SK-N-SH (cell line): ENCODE measurements around the gene CDIP1. TPM values are rescaled to one million over a fixed set of nuclear protein-coding genes. Genes with fewer than 3 reads are reported as not detected.

Experiments
- CTCF ChIA-PET: fragments of 300-600, 350-600 bp; formaldehyde crosslinking; extraction: SDS; loops from one replicate; lab custom pipeline; 2021; lab: Yijun Ruan, JAX
- POLR2A ChIA-PET: fragments of 350-600 bp; sonication (Branson Sonifier 250); formaldehyde crosslinking; extraction: SDS; loops from one replicate; lab custom pipeline; 2020; ENCODE audit warnings: antibody characterized with exemption, inconsistent platforms; lab: Yijun Ruan, JAX
- DNase-seq: peaks from one replicate; pipeline ENCODE4 v3.0.0; 2012
- H2AFZ ChIP-seq: fragments of 200-600 bp; sonication (generic); 2 replicates; pipeline ENCODE4 v1.8.1; 2016; ENCODE audit warnings: antibody characterized with exemption, mild to moderate bottlenecking, low read depth
- H3F3A ChIP-seq: fragments of 200-600 bp; sonication (generic); replicated peaks from 2 replicates; pipeline ENCODE3; 2016; ENCODE audit warnings: antibody characterized with exemption, mild to moderate bottlenecking; ENCODE audit not compliant: insufficient read depth
- H3K27ac ChIP-seq, 2 experiments: fragments of 200-500 bp in 1 of 2; fragments of 200-600 bp in 1 of 2; sonication (Bioruptor generic) in 1 of 2; sonication (generic), shearing (Covaris generic) in 1 of 2; 2 replicates each; pipeline versions ENCODE4 v1.5.1 to v1.6.1; 2014 to 2016; ENCODE audit warnings: low read depth in 2 of 2, inconsistent platforms in 1 of 2, low read length in 1 of 2, mild to moderate bottlenecking in 1 of 2, mixed read lengths in 1 of 2
- H3K27me3 ChIP-seq: fragments of 200-600 bp; sonication (generic), shearing (Covaris generic); 2 replicates; pipeline ENCODE4 v1.6.1; 2016; ENCODE audit warnings: mixed run types; ENCODE audit not compliant: insufficient read depth
- H3K36me3 ChIP-seq, 2 experiments: fragments of 200-500 bp in 1 of 2; fragments of 200-600 bp in 1 of 2; sonication (Bioruptor generic) in 1 of 2; sonication (generic) in 1 of 2; replicated peaks in 1 of 2; 2 replicates each; pipeline versions ENCODE3 to v1.5.1; 2014 to 2016; ENCODE audit warnings: low read length in 1 of 2, mild to moderate bottlenecking in 1 of 2; ENCODE audit not compliant: insufficient read depth in 2 of 2, control insufficient read depth in 1 of 2
- H3K4me1 ChIP-seq, 2 experiments: fragments of 200-500 bp in 1 of 2; fragments of 200-600 bp in 1 of 2; sonication (Bioruptor generic) in 1 of 2; sonication (generic), shearing (Covaris generic) in 1 of 2; 2 replicates each; pipeline versions ENCODE4 v1.5.1 to v1.6.1; 2014 to 2016; ENCODE audit warnings: low read depth in 1 of 2, low read length in 1 of 2, mixed run types in 1 of 2; ENCODE audit not compliant: insufficient read depth in 2 of 2, control insufficient read depth in 1 of 2
- H3K4me2 ChIP-seq: fragments of 200-600 bp; sonication (generic), shearing (Covaris generic); 2 replicates; pipeline ENCODE4 v1.6.1; 2017; ENCODE audit warnings: mixed run types
- H3K4me3 ChIP-seq, 2 experiments: fragments of 200-500 bp in 1 of 2; fragments of 200-600 bp in 1 of 2; sonication (Bioruptor generic) in 1 of 2; sonication (generic), shearing (Covaris generic) in 1 of 2; 2 replicates each; pipeline versions ENCODE4 v1.5.1 to v1.8.1; 2014 to 2016; ENCODE audit warnings: low read depth in 2 of 2, inconsistent platforms in 1 of 2, low read length in 1 of 2, mild to moderate bottlenecking in 1 of 2, mixed read lengths in 1 of 2, moderate library complexity in 1 of 2
- H3K79me2 ChIP-seq: fragments of 200-600 bp; sonication (generic); 2 replicates; pipeline ENCODE4 v1.8.1; 2017; ENCODE audit warnings: mild to moderate bottlenecking; ENCODE audit not compliant: insufficient read depth
- H3K9ac ChIP-seq: fragments of 200-600 bp; sonication (generic); 2 replicates; pipeline ENCODE4 v1.6.1; 2017; ENCODE audit warnings: mixed run types
- H3K9me2 ChIP-seq: fragments of 200-600 bp; sonication (generic); 2 replicates; pipeline ENCODE4 v1.6.1; 2017; ENCODE audit warnings: mixed run types
- H3K9me3 ChIP-seq: fragments of 200-600 bp; sonication (generic); 2 replicates; pipeline ENCODE4 v1.6.1; 2017; ENCODE audit warnings: mixed run types, mild to moderate bottlenecking, moderate library complexity
- H4K20me1 ChIP-seq: fragments of 200-600 bp; sonication (generic); 2 replicates; pipeline ENCODE4 v1.6.1; 2017; ENCODE audit warnings: mild to moderate bottlenecking, mixed run types; ENCODE audit not compliant: insufficient read depth
- CHD2 ChIP-seq: fragments of 150-350 bp; IDR thresholded peaks from 2 replicates; pipeline ENCODE4 v1.6.1; 2018; ENCODE audit warnings: low read length; ENCODE audit not compliant: partially characterized antibody
- ELF1 ChIP-seq: IDR thresholded peaks from 2 replicates; pipeline ENCODE4 v1.4.0; 2012
- FOSL2 ChIP-seq: IDR thresholded peaks from 2 replicates; pipeline ENCODE4 v1.4.0; 2012; ENCODE audit warnings: low read depth, mild to moderate bottlenecking, moderate library complexity, borderline replicate concordance
- FOXM1 ChIP-seq: IDR thresholded peaks from 2 replicates; pipeline ENCODE4 v1.4.0; 2012; ENCODE audit warnings: low read depth, mild to moderate bottlenecking
- GABPA ChIP-seq: IDR thresholded peaks from 2 replicates; pipeline ENCODE4 v1.4.0; 2012; ENCODE audit warnings: low read depth, mild to moderate bottlenecking
- JUND ChIP-seq: IDR thresholded peaks from 2 replicates; pipeline ENCODE4 v1.4.0; 2012
- MAX ChIP-seq: IDR thresholded peaks from 2 replicates; pipeline ENCODE4 v1.4.0; 2012; ENCODE audit warnings: low read depth
- MXI1 ChIP-seq: IDR thresholded peaks from 2 replicates; pipeline ENCODE4 v1.6.1; 2012; ENCODE audit warnings: mild to moderate bottlenecking, low read depth, low read length, improper control_type of control experiment
- NRF1 ChIP-seq: IDR thresholded peaks from 2 replicates; pipeline ENCODE4 v1.6.1; 2012; ENCODE audit warnings: low read depth, mild to moderate bottlenecking, low read length
- PBX3 ChIP-seq: IDR thresholded peaks from 2 replicates; pipeline ENCODE4; 2012
- POLR2AphosphoS5 ChIP-seq: IDR thresholded peaks from 2 replicates; pipeline ENCODE4 v1.6.1; 2012; ENCODE audit warnings: low read depth, low read length
- RCOR1 ChIP-seq: fragments of 150-350 bp; IDR thresholded peaks from 2 replicates; pipeline ENCODE4 v1.6.1; 2017; ENCODE audit warnings: antibody characterized with exemption, low read length
- RXRA ChIP-seq: IDR thresholded peaks from 2 replicates; pipeline ENCODE4 v1.4.0; 2012; ENCODE audit warnings: low read depth, mild to moderate bottlenecking, borderline replicate concordance
- SIN3A ChIP-seq: IDR thresholded peaks from 2 replicates; pipeline ENCODE4 v1.6.1; 2012; ENCODE audit warnings: low read depth, mild to moderate bottlenecking, low read length, moderate library complexity, borderline replicate concordance
- TCF12 ChIP-seq: IDR thresholded peaks from 2 replicates; pipeline ENCODE4 v1.4.0; 2012
- TEAD4 ChIP-seq: IDR thresholded peaks from 2 replicates; pipeline ENCODE4 v1.4.0; 2012; ENCODE audit warnings: mild to moderate bottlenecking, borderline replicate concordance; ENCODE audit not compliant: insufficient read depth
- USF1 ChIP-seq: IDR thresholded peaks from 2 replicates; pipeline ENCODE4 v1.4.0; 2012; ENCODE audit warnings: low read depth, borderline replicate concordance
- YY1 ChIP-seq: IDR thresholded peaks from 2 replicates; pipeline ENCODE4 v1.4.0; 2012; ENCODE audit warnings: low read depth, mild to moderate bottlenecking
- WGBS: methylation state at CpG from one replicate; pipeline ENCODE4 v1.1.6; 2017; ENCODE audit warnings: low lambda C conversion rate; 5-methylcytosine and 5-hydroxymethylcytosine counted together
- polyA plus RNA-seq, 3 experiments: library from polyadenylated mRNA; depleted of rRNA; stranded (reverse); fragments of >200 nt; gene quantifications; 2 replicates each; pipeline ENCODE4 v1.2.3, GENCODE V29; 2012
- TF ChIP-seq, protein P1 (sequence below): fragments of 200-600 bp; sonication (generic); IDR thresholded peaks from 2 replicates; pipeline ENCODE4 v1.6.1; 2017; ENCODE audit warnings: antibody characterized with exemption, mild to moderate bottlenecking, moderate library complexity
- TF ChIP-seq, protein P2 (sequence below): IDR thresholded peaks from 2 replicates; pipeline ENCODE4 v1.4.0; 2012; ENCODE audit warnings: low read depth, borderline replicate concordance
- TF ChIP-seq, protein P3 (sequence below): fragments of 150-350 bp; IDR thresholded peaks from 2 replicates; pipeline ENCODE4 v1.6.1; 2017; ENCODE audit warnings: antibody characterized with exemption, low read length, low read depth, borderline replicate concordance

CDIP1 gene
- polyA plus RNA-seq, 1 of the 3 experiments (the other 2 are of a cell fraction): 30.2 TPM

DNA sequence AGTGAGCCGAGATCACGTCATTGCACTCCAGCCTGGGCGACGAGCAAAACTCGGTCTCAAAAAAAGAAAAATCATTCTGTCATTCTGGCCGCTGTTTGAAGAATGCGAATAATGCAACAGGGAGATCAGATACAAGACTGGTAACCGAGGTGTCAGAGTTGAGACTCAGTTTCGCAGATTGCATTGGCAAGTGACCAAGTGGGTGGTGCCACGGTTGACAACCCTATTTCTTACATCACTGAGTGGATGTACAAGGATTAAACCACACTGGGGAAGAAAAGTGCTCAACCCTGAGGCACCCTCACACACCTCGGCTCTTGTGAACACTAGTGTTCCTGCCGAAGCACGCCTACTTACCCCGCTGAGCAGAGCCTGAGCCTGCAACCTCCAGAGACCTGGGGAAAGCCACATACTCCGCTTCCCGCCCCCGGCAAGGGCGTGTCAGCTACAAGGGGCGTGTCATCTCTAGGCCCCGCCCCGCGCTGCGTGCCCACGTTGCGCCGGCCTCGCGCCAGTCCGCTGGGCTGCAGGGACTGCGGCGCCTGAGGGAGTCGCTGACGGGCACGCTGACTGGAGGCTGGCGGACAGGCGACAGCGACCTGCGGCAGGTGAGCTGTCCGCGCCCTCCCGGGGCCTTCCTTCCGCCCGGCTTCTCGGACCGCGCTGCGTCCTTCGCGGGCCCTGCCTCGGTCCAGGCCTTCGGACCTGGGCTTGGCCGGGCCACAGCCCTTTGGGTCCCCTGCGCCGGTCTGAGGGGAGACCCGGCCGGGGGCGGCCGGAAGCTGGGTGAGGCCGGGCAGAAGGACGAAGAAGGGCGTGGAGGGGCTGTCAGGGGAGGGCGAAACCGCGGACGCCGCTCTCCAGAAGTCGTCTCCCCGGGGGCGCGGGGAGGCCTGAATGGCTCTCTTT is 62.4 kb downstream of the CDIP1 start, which contains the start of gene HMOX2 (continued):
- no peak for TF ChIP-seq RCOR1
- no peak for TF ChIP-seq FOXM1
- no peak for TF ChIP-seq RXRA
- peak; percentile 98 for TF ChIP-seq MAX
- TF ChIP-seq, protein P1, sequence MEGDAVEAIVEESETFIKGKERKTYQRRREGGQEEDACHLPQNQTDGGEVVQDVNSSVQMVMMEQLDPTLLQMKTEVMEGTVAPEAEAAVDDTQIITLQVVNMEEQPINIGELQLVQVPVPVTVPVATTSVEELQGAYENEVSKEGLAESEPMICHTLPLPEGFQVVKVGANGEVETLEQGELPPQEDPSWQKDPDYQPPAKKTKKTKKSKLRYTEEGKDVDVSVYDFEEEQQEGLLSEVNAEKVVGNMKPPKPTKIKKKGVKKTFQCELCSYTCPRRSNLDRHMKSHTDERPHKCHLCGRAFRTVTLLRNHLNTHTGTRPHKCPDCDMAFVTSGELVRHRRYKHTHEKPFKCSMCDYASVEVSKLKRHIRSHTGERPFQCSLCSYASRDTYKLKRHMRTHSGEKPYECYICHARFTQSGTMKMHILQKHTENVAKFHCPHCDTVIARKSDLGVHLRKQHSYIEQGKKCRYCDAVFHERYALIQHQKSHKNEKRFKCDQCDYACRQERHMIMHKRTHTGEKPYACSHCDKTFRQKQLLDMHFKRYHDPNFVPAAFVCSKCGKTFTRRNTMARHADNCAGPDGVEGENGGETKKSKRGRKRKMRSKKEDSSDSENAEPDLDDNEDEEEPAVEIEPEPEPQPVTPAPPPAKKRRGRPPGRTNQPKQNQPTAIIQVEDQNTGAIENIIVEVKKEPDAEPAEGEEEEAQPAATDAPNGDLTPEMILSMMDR: peak; percentile 53
- TF ChIP-seq POLR2AphosphoS5: peak; percentile 78; the same call in 1 of the 2 replicates
- no peak for TF ChIP-seq ELF1

GRCh38 chr16:4474192-4474961 is 64.2 kb downstream of the CDIP1 start, which contains the start of gene NMRAL1:
NMRAL1 (minus strand) TSS chr16:4474625; CDS start chr16:4474132, 493 bp downstream.
- CTCF ChIA-PET: interaction anchor here (0.6 to 2.6 kb wide), 5 partner anchors 61 to 112 kb away, joined by 3 to 6 read pairs (median 3); no protein-coding TSS in a partner anchor
- 8% methylated on average over 16 of the region's 60 CpGs for WGBS
- TF ChIP-seq JUND (no peak), ELF1 (peak; percentile 97), RCOR1 (0 out of 2 replicates have a peak, but pooled peaks have one; percentile 38), MXI1 (peak; percentile 89), CHD2 (peak; percentile 99), PBX3 (0 out of 2 replicates have a peak, but pooled peaks have one; percentile 24), NRF1 (peak; percentile 28; the same call in 1 of the 2 replicates), USF1 (peak; percentile 79), TEAD4 (no peak), SIN3A (0 out of 2 replicates have a peak, but pooled peaks have one; percentile 32), POLR2AphosphoS5 (peak; percentile 75), YY1 (0 out of 2 replicates have a peak, but pooled peaks have one; percentile 21), TCF12 (no peak; the same call in 1 of the 2 replicates), FOSL2 (no peak), GABPA (0 out of 2 replicates have a peak, but pooled peaks have one; percentile 34)
- TF ChIP-seq, protein P2, sequence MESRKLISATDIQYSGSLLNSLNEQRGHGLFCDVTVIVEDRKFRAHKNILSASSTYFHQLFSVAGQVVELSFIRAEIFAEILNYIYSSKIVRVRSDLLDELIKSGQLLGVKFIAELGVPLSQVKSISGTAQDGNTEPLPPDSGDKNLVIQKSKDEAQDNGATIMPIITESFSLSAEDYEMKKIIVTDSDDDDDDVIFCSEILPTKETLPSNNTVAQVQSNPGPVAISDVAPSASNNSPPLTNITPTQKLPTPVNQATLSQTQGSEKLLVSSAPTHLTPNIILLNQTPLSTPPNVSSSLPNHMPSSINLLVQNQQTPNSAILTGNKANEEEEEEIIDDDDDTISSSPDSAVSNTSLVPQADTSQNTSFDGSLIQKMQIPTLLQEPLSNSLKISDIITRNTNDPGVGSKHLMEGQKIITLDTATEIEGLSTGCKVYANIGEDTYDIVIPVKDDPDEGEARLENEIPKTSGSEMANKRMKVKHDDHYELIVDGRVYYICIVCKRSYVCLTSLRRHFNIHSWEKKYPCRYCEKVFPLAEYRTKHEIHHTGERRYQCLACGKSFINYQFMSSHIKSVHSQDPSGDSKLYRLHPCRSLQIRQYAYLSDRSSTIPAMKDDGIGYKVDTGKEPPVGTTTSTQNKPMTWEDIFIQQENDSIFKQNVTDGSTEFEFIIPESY: peak; percentile 97
- TF ChIP-seq, protein P3, sequence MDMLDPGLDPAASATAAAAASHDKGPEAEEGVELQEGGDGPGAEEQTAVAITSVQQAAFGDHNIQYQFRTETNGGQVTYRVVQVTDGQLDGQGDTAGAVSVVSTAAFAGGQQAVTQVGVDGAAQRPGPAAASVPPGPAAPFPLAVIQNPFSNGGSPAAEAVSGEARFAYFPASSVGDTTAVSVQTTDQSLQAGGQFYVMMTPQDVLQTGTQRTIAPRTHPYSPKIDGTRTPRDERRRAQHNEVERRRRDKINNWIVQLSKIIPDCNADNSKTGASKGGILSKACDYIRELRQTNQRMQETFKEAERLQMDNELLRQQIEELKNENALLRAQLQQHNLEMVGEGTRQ: no peak; the same call in 1 of the 2 replicates

More at GRCh38 chr16:4474192-4474961, 64.2 kb downstream of the CDIP1 start, which contains the start of gene NMRAL1:
- Histone ChIP-seq H3K9ac (peak within 1 kb of the TSS; percentile 86), H3K9me2 (no peaks in the 10 kb centered on the region), H2AFZ (peak within 1 kb of the TSS; percentile 93), H4K20me1 (no peaks in the 10 kb centered on the region), H3K36me3 (peaks cover under 1 to 17% of the 10 kb centered on the region in 2 experiments), H3K4me3 (peak within 1 kb of the TSS; percentile 58 to 89), H3K4me1 (peaks cover 7 to 15% of the 10 kb centered on the region in 2 experiments; a peak in 2 of 4 replicates), H3K4me2 (peak within 1 kb of the TSS; percentile 99), H3K27ac (peak within 1 kb of the TSS; percentile 49 to 77), H3F3A (peaks cover 29% of the 10 kb centered on the region), H3K27me3 (no peaks in the 10 kb centered on the region), H3K9me3 (no peaks in the 10 kb centered on the region), H3K79me2 (peaks cover 72% of the 10 kb centered on the region)
- POLR2A ChIA-PET: interaction anchor here (0.6 to 1.3 kb wide), 3 partner anchors 16 to 64 kb away, joined by 3 to 4 read pairs (median 3); partner anchors contain the start of gene CDIP1
- peak; percentile 96 for DNase-seq
